ENCODE results near the gene FRMD6.

FRMD6 gene

DNA sequence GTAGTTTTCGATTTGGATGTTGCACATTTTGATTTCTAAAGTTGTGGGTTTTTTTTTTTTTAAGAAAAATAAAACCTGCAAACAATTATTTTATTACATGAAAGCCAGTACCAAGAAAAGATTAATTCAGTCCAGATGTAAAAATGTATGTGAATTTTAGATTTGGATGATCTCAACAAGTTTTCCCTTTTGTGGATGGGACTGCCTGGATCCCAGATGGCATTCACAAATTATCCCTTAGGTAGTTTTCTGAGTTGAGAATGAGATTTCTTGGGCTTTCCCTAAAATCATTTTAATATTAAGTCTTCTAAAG is 2.8 kb downstream of the FRMD6 start:
- Histone ChIP-seq H3K4me1 (ENCODE audit: control insufficient read depth, insufficient read depth, low read depth, low read length) (peaks cover 7% of the 10 kb centered on the region), H3K79me1 (replicated peaks; ENCODE audit: low read length, poor library complexity, severe bottlenecking) (no peaks in the 10 kb centered on the region), H2AFZ (ENCODE audit: low read depth, low read length) (no peak overlapping the region), H2BK15ac (ENCODE audit: low read depth, poor library complexity, severe bottlenecking) (no peak overlapping the region), H3K23ac (ENCODE audit: low read length in 2 of 2) (no peak overlapping the region), H3K36me3 (ENCODE audit: control insufficient read depth in 1 of 2, insufficient read depth in 2 of 2, low read depth in 1 of 2, low read length in 2 of 2) (peaks cover 0 to 24% of the 10 kb centered on the region in 2 experiments), H3K9ac (ENCODE audit: low read length) (peak overlapping the region; percentile 99), H4K8ac (ENCODE audit: low read length) (no peak overlapping the region), H3K18ac (ENCODE audit: low read depth in 1 of 2, low read length in 2 of 2) (no peak overlapping the region), H4K91ac (ENCODE audit: low read length) (no peak overlapping the region), H2BK12ac (ENCODE audit: low read length in 2 of 2) (no peak overlapping the region), H3K4me3 (ENCODE audit: insufficient read depth in 1 of 2, low read depth in 1 of 2, low read length in 2 of 2) (peak overlapping the region in 1 of 2 experiments; percentile 85), H3K4me2 (ENCODE audit: low read length, poor library complexity, severe bottlenecking) (peak overlapping the region; percentile 66), H3K14ac (ENCODE audit: low read length in 2 of 2) (no peak overlapping the region), H3K9me3 (ENCODE audit: control insufficient read depth, low read length) (no peaks in the 10 kb centered on the region), H3K27me3 (ENCODE audit: control insufficient read depth in 1 of 2, insufficient read depth in 1 of 2, low read length in 2 of 2) (no peaks in the 10 kb centered on the region), H2BK120ac (ENCODE audit: low read depth, low read length) (no peak overlapping the region), H3K27ac (ENCODE audit: low read length, poor library complexity, severe bottlenecking) (peak overlapping the region; percentile 47), H2BK5ac (ENCODE audit: low read depth, low read length, poor library complexity, severe bottlenecking) (no peak overlapping the region), H2AK5ac (ENCODE audit: low read length, severe bottlenecking) (no peak overlapping the region), H3K4ac (ENCODE audit: low read depth in 1 of 2, low read length in 2 of 2) (no peak overlapping the region)
- no CpG with 5 or more reads among the region's 1 CpG for WGBS
- no peak for DNase-seq

DNA sequence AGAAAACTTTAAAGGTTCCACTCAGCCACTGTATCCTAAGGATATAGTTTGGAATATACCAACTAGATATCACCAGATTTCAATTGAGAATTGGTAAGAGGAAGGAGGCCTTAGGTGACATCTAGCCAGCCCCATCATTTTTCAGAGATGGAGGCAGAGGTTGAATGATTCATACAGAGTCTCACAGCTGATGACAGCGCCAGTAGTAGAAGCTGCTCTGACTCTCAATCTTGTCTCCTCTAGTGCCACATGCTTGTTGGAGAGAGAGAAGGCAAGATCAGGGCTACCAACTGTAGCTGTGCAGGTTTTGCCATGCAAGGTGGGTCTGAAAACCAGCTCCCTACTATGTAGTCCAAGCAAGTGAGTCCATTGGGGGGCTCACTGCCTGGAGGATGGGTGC is 6.1 kb downstream of the FRMD6 start:
- H3K9ac ChIP-seq (ENCODE audit: low read length): peak overlapping the region; percentile 40
- peak overlapping the region; percentile 50 for H3K27ac ChIP-seq (ENCODE audit: low read length, poor library complexity, severe bottlenecking)
- no peak overlapping the region for H4K8ac ChIP-seq (ENCODE audit: low read length)
- H2BK12ac ChIP-seq (ENCODE audit: low read length in 2 of 2): peak overlapping the region in 1 of 2 experiments; percentile 86
- H2BK5ac ChIP-seq (ENCODE audit: low read depth, low read length, poor library complexity, severe bottlenecking): no peak overlapping the region
- peak; percentile 47 for DNase-seq
- no peak overlapping the region for H2BK120ac ChIP-seq (ENCODE audit: low read depth, low read length)
- peak overlapping the region; percentile 9 for H2AK5ac ChIP-seq (ENCODE audit: low read length, severe bottlenecking)
- H3K4me1 ChIP-seq (ENCODE audit: control insufficient read depth, insufficient read depth, low read depth, low read length): peaks cover 6% of the 10 kb centered on the region
- no peak overlapping the region for H3K23ac ChIP-seq (ENCODE audit: low read length in 2 of 2)
- H4K91ac ChIP-seq (ENCODE audit: low read length): no peak overlapping the region
- no peaks in the 10 kb centered on the region for H3K79me1 ChIP-seq (replicated peaks; ENCODE audit: low read length, poor library complexity, severe bottlenecking)
- WGBS: 67% methylated on average over 1 of the region's 1 CpG
- H3K36me3 ChIP-seq (ENCODE audit: control insufficient read depth in 1 of 2, insufficient read depth in 2 of 2, low read depth in 1 of 2, low read length in 2 of 2): peaks cover 3 to 35% of the 10 kb centered on the region in 2 experiments
- peak overlapping the region in 1 of 2 experiments; percentile 85 for H3K18ac ChIP-seq (ENCODE audit: low read depth in 1 of 2, low read length in 2 of 2)
- no peak overlapping the region for H3K4ac ChIP-seq (ENCODE audit: low read depth in 1 of 2, low read length in 2 of 2)
- peak overlapping the region in 1 of 2 experiments; percentile 55 for H3K14ac ChIP-seq (ENCODE audit: low read length in 2 of 2)
- no peaks in the 10 kb centered on the region for H3K27me3 ChIP-seq (ENCODE audit: control insufficient read depth in 1 of 2, insufficient read depth in 1 of 2, low read length in 2 of 2)
- no peak overlapping the region for H2BK15ac ChIP-seq (ENCODE audit: low read depth, poor library complexity, severe bottlenecking)
- H3K4me3 ChIP-seq (ENCODE audit: insufficient read depth in 1 of 2, low read depth in 1 of 2, low read length in 2 of 2): peak overlapping the region in 1 of 2 experiments; percentile 17
- no peak overlapping the region for H3K4me2 ChIP-seq (ENCODE audit: low read length, poor library complexity, severe bottlenecking)
- no peaks in the 10 kb centered on the region for H3K9me3 ChIP-seq (ENCODE audit: control insufficient read depth, low read length)
- H2AFZ ChIP-seq (ENCODE audit: low read depth, low read length): no peak overlapping the region

DNA sequence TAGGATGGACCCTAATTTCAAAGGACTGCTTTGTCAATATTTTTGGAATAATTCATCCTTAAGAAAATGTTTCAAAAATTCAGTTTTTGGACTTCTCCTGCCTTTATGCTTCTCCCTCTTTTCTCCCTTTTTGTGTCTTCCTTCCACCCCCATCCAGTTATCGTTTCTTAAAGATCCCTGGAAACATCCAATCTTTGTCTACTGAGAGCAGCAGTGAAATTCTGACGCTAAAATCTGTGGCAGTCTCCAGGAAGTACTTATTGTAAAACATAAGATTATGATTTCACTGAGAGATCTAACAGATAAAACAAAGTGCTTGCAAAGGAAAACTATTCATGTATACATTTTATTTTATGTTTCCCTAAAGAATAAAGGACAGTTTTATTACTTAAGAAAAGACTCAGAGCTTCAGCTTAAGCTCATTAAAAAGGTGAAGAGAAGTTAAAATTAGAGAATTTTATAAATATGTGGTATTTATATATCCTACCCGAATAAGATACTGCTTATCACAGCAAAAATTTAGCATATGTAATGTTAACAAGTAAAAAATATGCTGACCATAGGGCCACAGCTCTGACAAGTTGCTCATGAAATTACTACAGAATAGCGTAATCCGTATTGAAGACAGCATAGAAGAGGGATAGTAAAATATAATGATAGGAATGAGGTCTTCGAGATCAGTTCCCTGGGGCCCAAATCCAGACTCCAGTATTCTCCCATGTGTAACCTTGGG is 6.9 kb downstream of the FRMD6 start:
- no peaks in the 10 kb centered on the region for H3K79me1 ChIP-seq (replicated peaks; ENCODE audit: low read length, poor library complexity, severe bottlenecking)
- H3K4me2 ChIP-seq (ENCODE audit: low read length, poor library complexity, severe bottlenecking): no peak overlapping the region
- peak overlapping the region; percentile 35 for H3K9ac ChIP-seq (ENCODE audit: low read length)
- no peak overlapping the region for H2BK12ac ChIP-seq (ENCODE audit: low read length in 2 of 2)
- H3K9me3 ChIP-seq (ENCODE audit: control insufficient read depth, low read length): no peaks in the 10 kb centered on the region
- no peak for DNase-seq
- peaks cover 6% of the 10 kb centered on the region for H3K4me1 ChIP-seq (ENCODE audit: control insufficient read depth, insufficient read depth, low read depth, low read length)
- no peak overlapping the region for H3K14ac ChIP-seq (ENCODE audit: low read length in 2 of 2)
- no peak overlapping the region for H2AFZ ChIP-seq (ENCODE audit: low read depth, low read length)
- H3K18ac ChIP-seq (ENCODE audit: low read depth in 1 of 2, low read length in 2 of 2): no peak overlapping the region
- H2BK5ac ChIP-seq (ENCODE audit: low read depth, low read length, poor library complexity, severe bottlenecking): no peak overlapping the region
- H3K27ac ChIP-seq (ENCODE audit: low read length, poor library complexity, severe bottlenecking): no peak overlapping the region
- H3K4ac ChIP-seq (ENCODE audit: low read depth in 1 of 2, low read length in 2 of 2): no peak overlapping the region
- 80% methylated on average over 4 of the region's 6 CpGs for WGBS
- H4K8ac ChIP-seq (ENCODE audit: low read length): no peak overlapping the region
- no peak overlapping the region for H2BK120ac ChIP-seq (ENCODE audit: low read depth, low read length)
- H4K91ac ChIP-seq (ENCODE audit: low read length): no peak overlapping the region
- peak overlapping the region in 1 of 2 experiments; percentile 27 for H3K4me3 ChIP-seq (ENCODE audit: insufficient read depth in 1 of 2, low read depth in 1 of 2, low read length in 2 of 2)
- H3K27me3 ChIP-seq (ENCODE audit: control insufficient read depth in 1 of 2, insufficient read depth in 1 of 2, low read length in 2 of 2): no peaks in the 10 kb centered on the region
- no peak overlapping the region for H3K23ac ChIP-seq (ENCODE audit: low read length in 2 of 2)
- H3K36me3 ChIP-seq (ENCODE audit: control insufficient read depth in 1 of 2, insufficient read depth in 2 of 2, low read depth in 1 of 2, low read length in 2 of 2): peaks cover 3 to 35% of the 10 kb centered on the region in 2 experiments
- H2BK15ac ChIP-seq (ENCODE audit: low read depth, poor library complexity, severe bottlenecking): no peak overlapping the region
- no peak overlapping the region for H2AK5ac ChIP-seq (ENCODE audit: low read length, severe bottlenecking)

DNA sequence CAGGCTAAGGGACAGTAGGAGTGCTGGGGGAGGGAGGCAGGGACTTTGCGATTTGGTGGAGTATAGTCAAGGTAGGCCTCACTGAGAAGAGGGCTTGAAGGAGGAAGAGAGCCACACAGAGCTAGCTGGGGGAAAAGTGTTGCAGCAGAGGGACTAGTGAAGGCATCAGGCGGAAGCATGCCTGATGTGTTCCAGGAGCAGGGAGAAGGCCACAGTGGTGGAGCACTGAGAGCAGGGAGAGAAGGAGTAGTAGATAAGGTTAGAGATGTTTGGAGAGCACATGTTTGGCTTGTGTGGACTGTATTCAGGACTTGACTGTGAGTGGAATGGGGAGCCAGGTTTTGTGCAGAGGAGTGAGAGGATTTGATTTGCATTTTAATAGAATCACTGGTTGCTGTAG is 9.0 kb downstream of the FRMD6 start:
- Histone ChIP-seq H2BK12ac (ENCODE audit: low read length in 2 of 2) (no peak overlapping the region), H3K23ac (ENCODE audit: low read length in 2 of 2) (peak overlapping the region in 1 of 2 experiments; percentile 57), H3K18ac (ENCODE audit: low read depth in 1 of 2, low read length in 2 of 2) (peak overlapping the region in 1 of 2 experiments; percentile 13), H2BK15ac (ENCODE audit: low read depth, poor library complexity, severe bottlenecking) (peak overlapping the region; percentile 36), H3K14ac (ENCODE audit: low read length in 2 of 2) (no peak overlapping the region), H2BK120ac (ENCODE audit: low read depth, low read length) (no peak overlapping the region), H4K8ac (ENCODE audit: low read length) (peak overlapping the region; percentile 36), H3K79me1 (replicated peaks; ENCODE audit: low read length, poor library complexity, severe bottlenecking) (no peaks in the 10 kb centered on the region), H2AFZ (ENCODE audit: low read depth, low read length) (no peak overlapping the region), H3K4me1 (ENCODE audit: control insufficient read depth, insufficient read depth, low read depth, low read length) (peaks cover 7% of the 10 kb centered on the region), H3K4me2 (ENCODE audit: low read length, poor library complexity, severe bottlenecking) (no peak overlapping the region), H2AK5ac (ENCODE audit: low read length, severe bottlenecking) (no peak overlapping the region), H3K36me3 (ENCODE audit: control insufficient read depth in 1 of 2, insufficient read depth in 2 of 2, low read depth in 1 of 2, low read length in 2 of 2) (peaks cover 8 to 41% of the 10 kb centered on the region in 2 experiments), H3K4ac (ENCODE audit: low read depth in 1 of 2, low read length in 2 of 2) (no peak overlapping the region), H3K27me3 (ENCODE audit: control insufficient read depth in 1 of 2, insufficient read depth in 1 of 2, low read length in 2 of 2) (no peaks in the 10 kb centered on the region), H4K91ac (ENCODE audit: low read length) (peak overlapping the region; percentile 62), H3K4me3 (ENCODE audit: insufficient read depth in 1 of 2, low read depth in 1 of 2, low read length in 2 of 2) (peak overlapping the region in 1 of 2 experiments; percentile 4), H2BK5ac (ENCODE audit: low read depth, low read length, poor library complexity, severe bottlenecking) (no peak overlapping the region), H3K9ac (ENCODE audit: low read length) (peak overlapping the region; percentile 35), H3K9me3 (ENCODE audit: control insufficient read depth, low read length) (no peaks in the 10 kb centered on the region), H3K27ac (ENCODE audit: low read length, poor library complexity, severe bottlenecking) (no peak overlapping the region)
- 89% methylated on average over 2 of the region's 2 CpGs for WGBS
- DNase-seq: no peak

Measured in mesenchymal stem cell (in vitro differentiated cells and primary cell).